HG03354 (cell line): ENCODE measurements around the gene ATXN1.
A peak's percentile ranks its signal among the peaks of the same experiment; 100 is the strongest.

Experiments used
- ATAC-seq: cut with Tn5 transposase; IDR thresholded peaks from one replicate; pipeline ENCODE4 v1.9.1; 2021; ENCODE audit warnings: mild to moderate bottlenecking; ENCODE audit not compliant: unreplicated experiment, poor library complexity, severe bottlenecking

The ATXN1 gene

GRCh38 chr6:16749516-16750485, 11.5 kb downstream of the ATXN1 start:
- ATAC-seq, result no peak

DNA sequence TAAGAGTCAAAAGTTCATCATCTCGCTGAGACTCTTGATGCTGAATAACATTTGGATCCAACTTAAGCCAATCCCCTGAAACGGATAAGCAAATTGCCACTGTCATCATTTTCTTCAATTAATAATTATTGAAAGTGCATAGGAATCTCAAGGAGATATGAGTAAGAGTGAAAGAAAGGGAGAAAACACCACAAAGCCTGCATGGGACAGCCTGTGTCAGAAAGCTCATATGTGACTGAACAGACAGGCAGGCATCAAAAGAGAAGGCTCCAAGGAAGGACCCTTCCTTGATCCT, 13.3 kb downstream of the ATXN1 start:
- no peak for ATAC-seq

- ATAC-seq, result no peak
Observed at GRCh38 chr6:16747232-16748024, 13.8 kb downstream of the ATXN1 start.

DNA sequence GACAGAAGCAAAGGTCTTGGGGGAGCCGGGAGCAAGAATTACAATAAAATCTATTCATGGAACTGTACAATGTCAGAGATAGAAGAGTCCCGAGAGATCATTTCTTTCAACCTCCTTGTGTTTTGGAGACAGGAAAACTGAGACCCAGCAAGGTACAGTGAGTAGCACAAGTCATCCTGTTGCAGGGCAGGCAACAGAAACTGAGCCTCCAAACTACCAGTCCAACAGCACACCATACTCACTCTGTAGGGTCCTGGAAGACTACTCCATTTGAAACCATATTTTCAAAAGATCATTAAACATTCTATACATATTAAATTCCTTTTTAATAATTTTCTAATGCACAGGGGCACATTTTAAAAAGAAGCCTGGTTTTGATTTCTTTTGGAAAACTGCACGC, 14.4 kb downstream of the ATXN1 start:
- no peak for ATAC-seq

GRCh38 chr6:16746401-16746800, 14.9 kb downstream of the ATXN1 start:
- ATAC-seq, result no peak

GRCh38 chr6:16743664-16744210, 17.5 kb downstream of the ATXN1 start:
- ATAC-seq, result no peak

DNA sequence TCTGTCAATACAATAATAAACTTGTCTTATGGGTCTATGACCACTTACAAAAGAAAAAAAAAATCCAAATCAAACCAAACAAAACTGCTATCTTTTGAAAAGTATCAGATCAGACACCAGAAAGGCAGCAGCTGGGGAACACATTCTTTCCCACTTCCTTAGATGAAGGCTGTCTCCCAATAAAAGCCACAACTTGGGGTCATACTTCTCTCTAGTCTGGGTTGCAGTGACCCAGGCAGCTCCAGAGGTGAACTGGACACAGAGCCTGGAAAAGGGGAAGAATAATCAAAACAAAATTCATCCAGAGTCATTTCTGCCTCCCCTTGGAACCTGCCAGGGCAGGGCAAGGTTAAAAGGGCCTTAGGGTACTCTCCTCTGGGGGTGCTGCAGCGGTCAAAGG, 19.1 kb downstream of the ATXN1 start:
- ATAC-seq, result no peak

DNA sequence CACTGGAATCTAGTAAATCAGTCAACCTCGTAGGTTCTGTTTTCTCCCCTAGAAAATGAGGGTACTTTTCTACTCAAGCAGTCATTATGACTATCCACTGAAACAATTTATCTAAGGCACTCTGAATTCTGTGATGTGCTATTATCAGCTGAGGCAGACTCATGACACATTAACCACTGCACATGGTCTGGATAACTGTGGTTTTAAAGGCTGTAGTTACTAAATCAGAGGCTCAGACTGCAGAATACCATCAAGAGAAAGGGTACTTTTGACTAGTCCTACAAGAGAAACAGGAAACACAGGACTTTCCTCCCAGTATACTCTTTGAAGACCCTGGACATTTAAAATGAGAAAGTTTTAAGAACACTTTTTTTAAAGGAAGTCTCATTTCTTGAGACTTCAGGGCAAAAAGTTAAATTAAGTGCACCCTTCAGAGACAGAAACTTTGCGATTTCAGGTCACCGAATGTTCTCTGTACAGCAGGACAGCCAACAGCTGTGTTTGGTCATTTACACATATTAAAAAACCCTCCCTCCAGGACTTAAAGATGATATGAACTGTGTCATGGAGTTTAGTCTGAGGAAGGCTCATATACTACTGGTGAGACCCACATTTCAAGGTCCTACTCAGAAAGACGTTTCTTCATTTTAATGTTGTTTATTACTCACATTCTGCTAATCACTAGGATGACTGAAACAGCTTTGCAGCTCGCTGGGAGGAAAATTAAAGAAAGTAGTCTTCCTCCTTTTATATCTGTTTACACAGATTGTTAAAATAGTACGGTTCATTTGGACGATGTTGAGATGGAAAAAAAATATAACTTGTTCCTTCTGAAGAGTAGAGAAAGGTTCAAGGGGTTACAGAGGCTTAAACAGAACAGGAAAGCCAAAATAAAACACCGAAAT, 19.9 kb downstream of the ATXN1 start:
- ATAC-seq, result no peak

DNA sequence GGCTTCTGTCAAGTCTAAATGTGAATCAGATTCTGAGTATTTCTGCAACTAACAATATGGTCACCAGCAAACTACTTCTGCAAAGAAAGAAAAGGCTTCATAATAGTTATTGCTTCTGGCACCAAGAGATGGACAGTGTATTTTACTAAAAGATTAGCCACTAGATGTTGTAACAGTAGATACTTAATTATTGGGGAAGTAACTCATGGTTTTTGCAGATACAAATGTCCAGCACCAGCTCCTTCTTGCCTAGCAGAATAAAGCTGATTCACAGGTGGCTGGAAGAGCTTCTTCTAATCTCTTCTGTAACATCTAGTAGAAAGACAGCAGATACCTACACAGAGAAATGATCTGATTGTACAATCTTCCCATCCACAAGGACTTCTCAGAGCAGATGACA, 21.2 kb downstream of the ATXN1 start:
- no peak for ATAC-seq

DNA sequence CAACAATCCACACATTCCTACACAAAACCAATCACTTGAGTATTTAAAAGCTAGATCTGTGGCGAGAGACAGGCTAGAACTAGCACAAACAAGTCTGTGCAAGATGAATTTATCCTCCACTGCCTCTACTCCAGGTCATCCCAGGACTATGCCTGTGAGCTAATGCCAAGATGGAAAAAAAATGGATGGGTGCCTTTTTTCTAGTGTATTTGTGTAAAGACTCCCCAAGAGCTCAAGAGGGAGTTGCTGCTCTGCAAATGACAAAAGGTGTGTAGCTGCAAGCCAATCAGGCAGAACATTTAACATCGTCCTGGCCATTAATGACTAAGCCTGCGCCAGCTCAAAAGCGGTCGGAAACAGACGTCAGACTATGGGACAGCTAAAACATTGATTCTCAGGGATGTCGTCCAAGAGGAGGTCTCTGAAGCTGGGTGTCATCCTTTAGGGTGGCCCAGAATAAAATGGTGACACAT, 21.9 kb downstream of the ATXN1 start:
- ATAC-seq, result no peak

DNA sequence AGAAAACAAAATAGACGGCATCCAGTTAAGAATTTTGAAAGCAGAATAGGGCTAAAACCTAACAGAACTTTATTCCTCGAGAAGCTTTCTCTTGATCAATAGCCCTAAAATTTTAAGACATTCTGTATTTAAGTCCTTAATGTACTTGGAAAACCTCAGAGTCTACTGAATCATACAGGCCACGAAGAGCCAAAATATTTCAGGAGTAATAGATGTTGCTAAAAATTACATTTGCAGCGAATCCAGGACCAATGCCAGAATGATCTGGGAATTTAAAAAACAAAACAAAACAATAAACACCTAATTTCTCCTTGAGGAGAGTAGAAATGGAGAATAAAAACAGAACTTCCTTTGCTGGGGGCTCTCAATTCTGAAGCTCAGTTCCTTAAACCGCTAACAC, 23.3 kb downstream of the ATXN1 start:
- no peak for ATAC-seq

DNA sequence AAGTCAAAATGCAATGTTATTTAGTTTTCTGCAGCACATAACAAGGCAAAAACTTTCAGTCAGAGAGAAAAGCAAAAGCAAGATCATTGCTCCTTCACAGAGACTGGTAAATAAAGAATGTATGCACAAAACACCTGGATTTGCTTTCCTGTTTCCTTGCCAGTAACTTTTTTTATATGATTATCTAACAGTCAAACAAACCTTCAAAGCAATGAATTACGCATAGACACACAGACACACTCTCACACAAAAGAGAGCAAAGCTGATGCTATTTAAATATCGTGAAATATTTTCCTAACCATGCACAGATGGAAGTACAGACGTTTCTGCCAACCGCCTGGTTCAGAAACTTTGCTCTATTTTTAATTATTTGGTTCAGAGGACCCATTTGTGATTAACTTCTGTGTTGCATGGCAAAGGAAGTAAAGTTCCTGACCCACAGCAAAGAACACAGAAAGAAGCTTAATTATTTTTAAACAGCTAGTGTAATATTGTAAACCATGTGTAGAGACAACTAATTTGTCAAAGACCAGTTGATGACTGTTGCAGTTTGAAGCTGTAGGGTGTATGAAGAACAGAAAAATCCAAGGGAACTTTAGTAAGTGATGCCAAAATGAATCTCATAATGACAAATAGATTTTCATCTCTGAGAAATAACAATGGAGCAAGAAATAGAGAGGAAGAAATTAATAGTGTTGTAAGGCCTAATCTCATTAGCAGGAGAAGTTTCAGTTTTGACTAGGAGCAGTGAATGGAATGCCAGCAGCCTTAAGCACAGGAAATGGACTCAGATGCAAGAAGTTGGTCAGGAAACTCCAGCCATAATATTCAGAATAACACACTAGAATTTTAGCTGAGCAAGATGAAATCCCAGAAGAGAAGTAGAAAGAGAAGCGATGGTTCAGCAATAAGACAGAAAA, 24.1 kb downstream of the ATXN1 start:
- no peak for ATAC-seq

DNA sequence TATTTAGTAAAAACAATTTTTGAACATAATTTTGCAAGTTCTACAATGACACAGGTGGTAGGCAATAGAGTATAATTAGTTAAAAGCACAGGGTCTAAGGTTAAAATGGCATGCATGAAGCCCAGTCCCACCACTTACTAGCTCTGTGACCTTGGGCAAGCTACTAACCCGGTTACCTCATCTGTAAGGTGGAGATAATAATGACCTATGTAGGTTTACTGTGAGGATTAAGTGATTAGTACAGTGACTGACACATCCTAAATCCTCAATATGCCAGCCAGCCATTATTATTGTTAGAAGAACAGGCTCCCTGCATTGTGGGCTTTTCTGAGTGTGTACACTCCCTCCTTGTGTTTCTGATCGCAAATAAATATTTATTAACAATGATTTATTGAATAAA, 26.2 kb downstream of the ATXN1 start:
- no peak for ATAC-seq

DNA sequence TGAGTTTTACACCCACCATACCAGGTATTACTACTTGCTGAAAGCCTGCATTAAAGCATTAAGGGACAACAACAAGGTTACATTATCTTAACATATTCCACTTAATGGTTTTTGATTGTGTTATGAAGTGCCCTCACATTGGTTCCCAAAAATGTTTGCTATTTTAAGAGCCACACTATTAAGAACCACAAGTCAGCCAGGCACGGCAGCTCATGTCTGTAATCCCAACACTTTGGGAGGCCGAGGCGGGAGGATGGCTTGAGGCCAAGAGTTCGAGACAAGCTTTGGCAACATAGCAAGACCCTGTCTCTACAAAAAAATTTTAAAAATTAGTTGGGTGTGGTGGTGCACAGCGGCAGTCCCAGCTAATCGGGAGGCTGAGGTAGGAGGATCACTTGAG, 28.2 kb downstream of the ATXN1 start:
- no peak for ATAC-seq

- peak; percentile 97 for ATAC-seq
Observed at GRCh38 chr6:16731478-16732051, 29.7 kb downstream of the ATXN1 start.

DNA sequence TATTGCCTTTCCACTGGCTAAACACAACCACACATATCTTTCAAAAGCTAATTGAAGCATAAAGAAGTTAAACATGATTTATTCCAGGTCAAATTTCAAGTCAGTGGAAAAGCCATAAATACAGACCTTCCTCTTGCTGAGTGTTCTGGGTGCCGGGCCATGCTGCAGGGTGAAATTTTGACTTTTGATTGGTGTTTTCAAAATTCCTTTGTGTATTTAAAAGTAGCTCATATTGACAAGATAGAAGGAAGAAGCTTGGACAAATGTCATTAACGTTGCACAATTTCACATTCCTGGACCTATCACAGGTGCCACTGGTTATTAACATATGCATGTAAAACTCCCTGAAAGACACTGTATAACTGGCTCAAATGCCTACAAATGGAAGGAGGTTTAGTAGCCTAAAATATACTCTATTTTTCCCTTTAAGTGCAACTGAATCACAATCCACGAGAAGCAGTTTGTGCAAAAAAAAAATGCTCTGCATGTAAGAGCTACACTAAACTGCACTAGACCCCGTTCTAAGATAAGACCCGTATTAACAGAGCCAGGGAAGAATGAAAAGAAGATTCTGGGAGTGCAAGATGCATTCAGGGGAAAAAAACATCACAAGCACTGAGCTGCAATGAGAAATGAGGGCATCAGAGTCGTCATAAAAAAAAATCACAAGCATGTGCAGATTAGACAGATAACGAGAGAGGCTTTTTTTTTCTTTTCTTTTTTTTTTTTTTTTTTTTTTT, 30.4 kb downstream of the ATXN1 start:
- ATAC-seq, result peak; percentile 11

DNA sequence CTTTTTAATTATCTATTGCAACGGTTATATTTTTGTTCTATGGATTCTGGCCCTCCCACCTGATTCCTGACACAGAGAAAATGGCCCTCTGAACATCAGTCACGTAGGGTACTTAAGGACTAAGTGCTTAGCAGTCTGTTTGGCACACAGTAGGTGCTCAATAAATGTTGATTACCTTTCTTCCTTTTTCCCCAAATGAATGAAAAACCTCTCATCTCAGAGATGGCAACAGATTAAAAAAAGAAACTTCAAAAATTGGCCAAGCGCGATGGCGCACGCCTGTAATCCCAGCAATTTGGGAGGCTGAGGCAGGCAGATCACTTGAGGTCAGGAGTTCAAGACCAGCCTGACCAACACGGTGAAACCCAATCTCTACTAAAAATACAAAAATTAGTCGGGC, 31.5 kb downstream of the ATXN1 start:
- no peak for ATAC-seq
